Bronchial epithelial cell (primary cell): Measurements from ENCODE around the gene HHIPL1. TPM values are rescaled to one million over a fixed set of nuclear protein-coding genes. Genes with fewer than 3 reads are reported as not detected.
A peak's percentile ranks its signal among the peaks of the same experiment; 100 is the strongest.

Experiments
- DNase-seq: peaks from one replicate; pipeline ENCODE4 v3.0.0-alpha.2; 2010; ENCODE audit warnings: low read depth
- FAIRE-seq: peaks from 2 replicates; lab custom pipeline; 2011; peaks lifted over from hg19 to GRCh38; lab: Jason Lieb, UNC
- H3K27me3 ChIP-seq: 2 replicates; pipeline ENCODE4 v1.5.1; 2011; ENCODE audit warnings: low read length; ENCODE audit not compliant: control insufficient read depth, insufficient read depth
- H3K36me3 ChIP-seq: 2 replicates; pipeline ENCODE4 v1.5.1; 2011; ENCODE audit warnings: low read length; ENCODE audit not compliant: control insufficient read depth, insufficient read depth
- H3K4me3 ChIP-seq: 2 replicates; pipeline ENCODE4 v1.5.1; 2011; ENCODE audit warnings: mild to moderate bottlenecking, low read depth, low read length, control low read depth
- total RNA-seq: library from RNA; depleted of rRNA; stranded (reverse); fragments of >200 nt; gene quantifications from 2 replicates; pipeline ENCODE4 v1.2.1, GENCODE V29; 2014
- TF ChIP-seq, protein P1 (sequence below): IDR thresholded peaks from 2 replicates; pipeline ENCODE4 v1.5.1; 2011; ENCODE audit warnings: mild to moderate bottlenecking, moderate library complexity, low read length, control low read depth, inconsistent platforms; ENCODE audit not compliant: insufficient read depth, severe bottlenecking

The HHIPL1 gene
- total RNA-seq, 1 donor from 2014 or later, result 0.53 TPM

DNA sequence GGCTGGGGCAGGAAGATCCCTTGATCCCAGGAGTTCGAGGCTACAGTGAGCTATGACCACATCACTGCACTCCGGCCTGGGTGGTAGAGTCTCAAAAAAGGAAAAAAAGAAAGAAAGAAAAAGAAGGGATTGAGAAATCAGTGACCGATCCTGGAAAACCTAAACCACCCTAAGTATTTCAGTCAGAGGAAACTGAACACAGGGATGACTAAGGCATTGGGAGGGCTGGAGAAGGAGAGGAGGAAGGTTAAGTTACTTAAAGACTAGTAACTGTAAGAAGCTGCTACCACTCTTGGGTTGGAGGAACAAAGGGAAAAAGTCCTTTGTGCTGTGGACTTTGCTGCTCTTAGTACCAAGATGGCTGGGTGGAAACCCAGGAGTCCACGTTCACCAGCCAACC, 10.6 kb downstream of the HHIPL1 start:
- TF ChIP-seq, protein P1, sequence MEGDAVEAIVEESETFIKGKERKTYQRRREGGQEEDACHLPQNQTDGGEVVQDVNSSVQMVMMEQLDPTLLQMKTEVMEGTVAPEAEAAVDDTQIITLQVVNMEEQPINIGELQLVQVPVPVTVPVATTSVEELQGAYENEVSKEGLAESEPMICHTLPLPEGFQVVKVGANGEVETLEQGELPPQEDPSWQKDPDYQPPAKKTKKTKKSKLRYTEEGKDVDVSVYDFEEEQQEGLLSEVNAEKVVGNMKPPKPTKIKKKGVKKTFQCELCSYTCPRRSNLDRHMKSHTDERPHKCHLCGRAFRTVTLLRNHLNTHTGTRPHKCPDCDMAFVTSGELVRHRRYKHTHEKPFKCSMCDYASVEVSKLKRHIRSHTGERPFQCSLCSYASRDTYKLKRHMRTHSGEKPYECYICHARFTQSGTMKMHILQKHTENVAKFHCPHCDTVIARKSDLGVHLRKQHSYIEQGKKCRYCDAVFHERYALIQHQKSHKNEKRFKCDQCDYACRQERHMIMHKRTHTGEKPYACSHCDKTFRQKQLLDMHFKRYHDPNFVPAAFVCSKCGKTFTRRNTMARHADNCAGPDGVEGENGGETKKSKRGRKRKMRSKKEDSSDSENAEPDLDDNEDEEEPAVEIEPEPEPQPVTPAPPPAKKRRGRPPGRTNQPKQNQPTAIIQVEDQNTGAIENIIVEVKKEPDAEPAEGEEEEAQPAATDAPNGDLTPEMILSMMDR, result no peak
- H3K36me3 ChIP-seq, result no peaks in the 10 kb centered on the region
- FAIRE-seq (no peak), DNase-seq (no peak)
- H3K4me3 ChIP-seq, result no peak overlapping the region
- H3K27me3 ChIP-seq, result peaks cover 28% of the 10 kb centered on the region

DNA sequence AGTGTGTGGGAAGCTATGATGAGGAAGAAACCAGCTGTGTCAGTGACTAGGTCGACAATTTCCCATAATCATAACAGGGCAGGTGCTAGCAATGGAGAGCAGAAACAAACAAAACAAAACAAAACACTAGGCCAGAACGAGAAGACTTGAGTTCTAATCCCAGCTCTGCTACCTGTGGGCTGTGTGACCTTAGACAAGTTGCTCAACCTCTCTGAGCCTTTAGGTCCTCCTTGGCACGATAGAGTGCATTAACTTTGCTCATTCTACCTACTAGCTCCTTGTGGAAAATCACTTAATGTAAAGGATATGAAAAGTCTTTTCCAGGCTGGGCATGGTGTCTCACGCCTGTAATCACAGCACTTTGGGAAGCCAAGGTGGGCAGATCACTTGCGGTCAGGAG, 11.2 kb downstream of the HHIPL1 start:
- H3K4me3 ChIP-seq, result no peak overlapping the region
- peak; percentile 64 for FAIRE-seq
- TF ChIP-seq, protein P1, result no peak
- no peak for DNase-seq
- H3K27me3 ChIP-seq, result peaks cover 31% of the 10 kb centered on the region
- H3K36me3 ChIP-seq, result no peaks in the 10 kb centered on the region

DNA sequence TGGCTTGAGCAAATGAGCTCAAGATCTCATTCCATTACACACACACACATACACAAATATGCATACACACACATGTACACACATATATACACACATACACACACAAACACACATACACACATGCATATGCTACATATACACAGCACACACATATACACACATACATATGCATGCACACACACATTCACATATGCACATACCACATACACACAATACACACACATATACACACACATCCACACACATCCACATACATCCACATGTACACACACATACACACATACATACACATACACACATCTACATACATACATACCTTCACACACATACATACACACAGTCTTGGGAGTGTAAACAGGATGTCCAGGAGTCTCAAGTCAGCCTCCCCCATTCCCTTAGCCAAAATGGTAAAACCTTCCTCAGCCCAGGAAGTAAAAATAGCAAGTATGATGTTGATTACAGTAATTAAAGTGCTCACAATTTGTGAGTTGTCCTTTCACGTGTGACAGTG, 12.8 kb downstream of the HHIPL1 start:
- Histone ChIP-seq H3K4me3 (no peak overlapping the region), H3K27me3 (peaks cover 31% of the 10 kb centered on the region), H3K36me3 (no peaks in the 10 kb centered on the region)
- DNase-seq (no peak), FAIRE-seq (peak; percentile 84)
- TF ChIP-seq, protein P1, result no peak

DNA sequence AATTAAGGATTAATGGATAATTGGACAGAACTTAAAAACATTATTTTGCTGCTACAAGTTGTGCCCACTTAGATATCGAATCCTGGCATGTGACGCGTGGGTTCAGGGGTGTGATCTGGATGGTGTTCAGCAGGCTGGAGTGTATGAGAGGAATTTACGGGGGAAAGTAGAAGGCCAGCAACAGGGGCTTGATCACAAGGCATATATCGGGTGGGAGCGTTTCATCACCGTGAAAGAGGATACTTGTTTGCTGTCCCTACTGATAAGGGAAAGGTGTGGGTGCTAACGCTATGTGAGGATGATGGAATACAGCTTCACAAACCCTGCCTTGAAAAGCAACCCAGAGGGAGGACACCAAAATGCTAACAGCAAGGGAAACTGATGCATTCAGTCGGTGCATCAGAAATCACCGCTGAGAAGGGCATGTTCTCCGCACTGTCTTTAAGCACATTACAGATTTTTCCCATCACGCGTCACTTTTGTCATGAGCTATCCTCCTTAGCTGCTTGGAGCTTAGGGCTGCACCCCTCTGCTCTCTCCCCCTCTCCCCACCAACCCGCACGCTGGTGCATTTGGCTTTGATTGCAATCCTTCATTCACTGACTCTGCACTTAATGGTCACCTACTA, 13.4 kb downstream of the HHIPL1 start:
- H3K27me3 ChIP-seq, result peaks cover 31% of the 10 kb centered on the region
- H3K36me3 ChIP-seq, result no peaks in the 10 kb centered on the region
- DNase-seq (no peak), FAIRE-seq (peak; percentile 43)
- TF ChIP-seq, protein P1, result no peak
- no peak overlapping the region for H3K4me3 ChIP-seq

DNA sequence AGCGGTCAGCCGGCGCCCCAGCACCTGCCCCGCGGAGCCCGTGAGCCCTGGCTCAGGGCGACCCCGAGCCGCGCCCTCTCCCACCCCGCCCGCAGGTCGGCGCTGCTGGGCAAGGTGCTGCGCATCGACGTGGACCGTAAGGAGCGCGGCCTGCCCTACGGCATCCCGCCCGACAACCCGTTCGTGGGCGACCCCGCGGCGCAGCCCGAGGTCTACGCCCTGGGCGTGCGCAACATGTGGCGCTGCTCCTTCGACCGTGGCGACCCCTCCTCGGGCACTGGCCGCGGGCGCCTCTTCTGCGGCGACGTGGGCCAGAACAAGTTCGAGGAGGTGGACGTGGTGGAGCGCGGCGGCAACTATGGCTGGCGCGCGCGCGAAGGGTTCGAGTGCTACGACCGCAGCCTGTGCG, 14.4 kb downstream of the HHIPL1 start:
- FAIRE-seq (no peak), DNase-seq (no peak)
- TF ChIP-seq, protein P1, result peak; percentile 21
- Histone ChIP-seq H3K36me3 (no peaks in the 10 kb centered on the region), H3K4me3 (no peak overlapping the region), H3K27me3 (peaks cover 31% of the 10 kb centered on the region)

DNA sequence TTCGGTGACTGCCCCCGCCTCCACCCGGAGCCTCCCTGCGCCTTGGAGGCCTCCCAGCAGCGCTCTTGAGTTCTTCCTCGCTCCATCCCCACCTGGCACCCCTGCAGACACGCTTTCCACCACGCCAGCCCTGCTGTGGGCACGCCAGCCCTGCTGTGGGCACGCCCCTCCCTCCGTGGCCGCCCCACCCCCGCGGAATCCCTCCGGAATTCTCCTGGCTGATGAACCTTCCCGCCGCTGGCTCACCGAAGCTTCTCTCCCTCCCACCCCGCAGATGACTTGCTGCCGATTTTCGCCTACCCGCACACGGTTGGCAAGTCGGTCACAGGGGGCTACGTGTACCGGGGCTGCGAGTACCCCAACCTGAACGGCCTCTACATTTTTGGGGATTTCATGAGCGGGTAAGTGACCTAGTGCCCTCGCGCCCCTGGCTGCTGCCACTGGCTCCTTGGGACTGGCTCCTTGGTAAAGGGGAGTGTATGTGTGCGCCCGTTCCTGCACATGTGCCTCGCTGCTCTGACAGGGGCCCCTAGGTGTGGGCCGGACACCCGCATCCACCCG, 15.2 kb downstream of the HHIPL1 start:
- no peak for DNase-seq
- FAIRE-seq, result no peak
- TF ChIP-seq, protein P1, result no peak
- peaks cover 31% of the 10 kb centered on the region for H3K27me3 ChIP-seq
- H3K36me3 ChIP-seq, result no peaks in the 10 kb centered on the region
- no peak overlapping the region for H3K4me3 ChIP-seq
